ENCODE measurements around the gene TTC4.

GRCh38 chr1:54781023-54781723 lies 65.5 kb downstream of the TTC4 start:
- TF ChIP-seq, protein P1, sequence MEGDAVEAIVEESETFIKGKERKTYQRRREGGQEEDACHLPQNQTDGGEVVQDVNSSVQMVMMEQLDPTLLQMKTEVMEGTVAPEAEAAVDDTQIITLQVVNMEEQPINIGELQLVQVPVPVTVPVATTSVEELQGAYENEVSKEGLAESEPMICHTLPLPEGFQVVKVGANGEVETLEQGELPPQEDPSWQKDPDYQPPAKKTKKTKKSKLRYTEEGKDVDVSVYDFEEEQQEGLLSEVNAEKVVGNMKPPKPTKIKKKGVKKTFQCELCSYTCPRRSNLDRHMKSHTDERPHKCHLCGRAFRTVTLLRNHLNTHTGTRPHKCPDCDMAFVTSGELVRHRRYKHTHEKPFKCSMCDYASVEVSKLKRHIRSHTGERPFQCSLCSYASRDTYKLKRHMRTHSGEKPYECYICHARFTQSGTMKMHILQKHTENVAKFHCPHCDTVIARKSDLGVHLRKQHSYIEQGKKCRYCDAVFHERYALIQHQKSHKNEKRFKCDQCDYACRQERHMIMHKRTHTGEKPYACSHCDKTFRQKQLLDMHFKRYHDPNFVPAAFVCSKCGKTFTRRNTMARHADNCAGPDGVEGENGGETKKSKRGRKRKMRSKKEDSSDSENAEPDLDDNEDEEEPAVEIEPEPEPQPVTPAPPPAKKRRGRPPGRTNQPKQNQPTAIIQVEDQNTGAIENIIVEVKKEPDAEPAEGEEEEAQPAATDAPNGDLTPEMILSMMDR (IDR thresholded peaks at IDR 0.05; ENCODE audit: poor library complexity) = no peak
- TF ChIP-seq EZH2 (IDR thresholded peaks at IDR 0.05; ENCODE audit: borderline replicate concordance) (no peak), EZH2phosphoT487 (IDR thresholded peaks at IDR 0.05; ENCODE audit: low read depth, severe bottlenecking, unreplicated experiment) (no peak)

Data from hepatocyte (in vitro differentiated cells).